Esophagus squamous epithelium (tissue), 4 donors: ENCODE results near the gene EIF4EBP2.

Experiments used
- CTCF ChIP-seq, 6 experiments: fragments of 450-650 bp in 4 of 6; fragments of 200-600 bp in 2 of 6; sonication (generic) in 2 of 6; IDR thresholded peaks; one replicate each; pipeline ENCODE4 v1.5.1; 2016 to 2019; ENCODE audit warnings: antibody characterized with exemption in 6 of 6, mild to moderate bottlenecking in 4 of 6, moderate library complexity in 4 of 6
- POLR2A ChIP-seq, 4 donors: fragments of 450-650 bp; IDR thresholded peaks; one replicate each; pipeline ENCODE4 v1.6.1; 2017; ENCODE audit warnings: antibody characterized with exemption in 4 of 4, mild to moderate bottlenecking in 4 of 4, moderate library complexity in 3 of 4

GRCh38 chr10:70391654-70392053 lies 12.3 kb upstream of the EIF4EBP2 start:
- TF ChIP-seq POLR2A (IDR thresholded peaks at IDR 0.05): no peak
- no peak for TF ChIP-seq CTCF (IDR thresholded peaks at IDR 0.05)
